NCI-H1694 (cell line): ENCODE results near the gene AKAP7.
"Not testable (repeated sequence)": the region's sequence is repeated elsewhere in the genome, so short reads cannot be mapped to it uniquely, and the experiment has no call there.

Source experiments
- DNase-seq: peaks from one replicate; lab custom pipeline; 2025; lab: John Stamatoyannopoulos, UW

The AKAP7 gene

DNA sequence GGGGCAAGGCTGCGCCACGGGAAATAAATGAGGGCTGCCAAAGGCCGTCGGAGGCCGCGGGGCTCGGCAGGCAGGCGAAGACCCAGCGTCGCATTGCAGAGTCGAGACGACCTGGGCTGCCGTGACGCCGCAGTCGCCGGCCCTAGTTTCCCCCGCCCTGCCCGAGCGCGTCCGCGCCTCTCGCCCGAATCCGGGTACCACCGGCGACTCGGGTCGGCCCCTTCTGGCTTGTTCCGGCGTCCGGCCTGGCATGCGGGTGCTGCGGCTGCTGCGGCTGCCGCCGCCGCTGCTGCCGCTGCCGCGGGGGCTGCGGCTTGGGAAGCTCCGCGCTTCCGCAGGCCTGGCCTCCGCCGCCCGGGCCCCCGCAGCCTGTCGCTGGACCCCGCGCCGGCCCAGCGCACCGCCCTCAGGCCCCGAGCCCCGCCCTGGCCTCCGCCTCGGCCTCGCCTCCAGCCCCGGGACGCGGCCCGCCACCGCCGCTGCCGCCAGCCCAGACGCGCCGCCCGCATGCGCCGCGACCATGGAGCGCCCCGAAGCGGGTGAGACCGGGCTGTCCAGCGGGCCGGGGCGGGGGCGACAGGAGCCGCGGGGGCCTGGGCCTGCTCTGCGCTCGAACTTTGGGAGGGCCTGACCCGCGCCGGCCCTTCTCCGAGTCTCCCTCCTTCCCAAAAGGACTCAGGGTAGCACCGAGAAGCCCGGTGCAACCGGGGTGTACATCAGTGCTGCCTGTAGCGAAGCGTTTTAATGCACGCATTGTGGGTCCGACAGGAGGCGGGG, at the start of gene AKAP7:
Gene AKAP7 (plus strand): TSS at position 224 of the 777 bp plus-strand sequence. CDS start 297 bp downstream, at position 521.
- DNase-seq: no peak

DNA sequence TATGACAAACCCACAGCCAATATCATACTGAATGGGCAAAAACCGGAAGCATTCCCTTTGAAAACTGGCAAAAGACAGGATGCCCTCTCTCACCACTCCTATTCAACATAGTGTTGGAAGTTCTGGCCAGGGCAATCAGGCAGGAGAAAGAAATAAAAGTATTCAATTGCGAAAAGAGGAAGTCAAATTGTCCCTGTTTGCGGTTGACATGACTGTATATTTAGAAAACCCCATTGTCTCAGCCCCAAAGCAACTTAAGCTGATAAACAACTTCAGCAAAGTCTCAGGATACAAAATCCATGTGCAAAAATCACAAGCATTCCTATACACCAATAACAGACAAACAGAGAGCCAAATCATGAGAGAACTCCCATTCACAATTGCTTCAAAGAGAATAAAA, 44.9 kb upstream of the AKAP7 start:
- not testable (repeated sequence) for DNase-seq

DNA sequence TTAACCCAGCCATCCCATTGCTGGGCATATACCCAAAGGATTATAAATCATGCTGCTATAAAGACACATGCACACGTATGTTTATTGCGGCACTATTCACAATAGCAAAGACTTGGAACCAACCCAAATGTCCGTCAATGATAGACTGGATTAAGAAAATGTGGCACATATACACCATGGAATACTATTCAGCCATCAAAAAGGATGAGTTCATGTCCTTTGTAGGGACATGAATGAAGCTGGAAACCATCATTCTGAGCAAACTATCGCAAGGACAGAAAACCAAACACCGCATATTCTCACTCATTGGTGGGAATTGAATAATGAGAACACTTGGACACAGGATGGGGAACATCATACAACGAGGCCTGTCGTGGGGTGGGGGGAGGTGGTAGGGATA, 43.3 kb upstream of the AKAP7 start:
- DNase-seq: not testable (repeated sequence)

DNA sequence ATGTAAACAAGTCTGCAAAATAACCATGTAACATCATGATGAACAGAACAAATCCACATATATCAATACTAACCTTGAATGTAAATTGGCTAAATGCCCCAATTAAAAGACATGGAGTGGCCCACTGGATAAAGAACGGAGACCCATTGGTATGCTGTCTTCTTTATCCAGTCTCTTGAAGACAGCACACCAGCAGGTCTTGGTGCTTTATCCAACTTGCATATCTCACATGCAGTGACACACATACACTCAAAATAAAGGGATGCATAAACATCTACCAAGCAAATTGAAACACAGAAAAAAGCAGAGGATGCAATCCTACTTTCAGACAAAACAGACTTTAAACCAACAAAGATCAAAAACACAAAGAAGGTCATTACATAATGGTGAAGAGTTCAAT, 41.9 kb upstream of the AKAP7 start:
- no peak for DNase-seq

DNA sequence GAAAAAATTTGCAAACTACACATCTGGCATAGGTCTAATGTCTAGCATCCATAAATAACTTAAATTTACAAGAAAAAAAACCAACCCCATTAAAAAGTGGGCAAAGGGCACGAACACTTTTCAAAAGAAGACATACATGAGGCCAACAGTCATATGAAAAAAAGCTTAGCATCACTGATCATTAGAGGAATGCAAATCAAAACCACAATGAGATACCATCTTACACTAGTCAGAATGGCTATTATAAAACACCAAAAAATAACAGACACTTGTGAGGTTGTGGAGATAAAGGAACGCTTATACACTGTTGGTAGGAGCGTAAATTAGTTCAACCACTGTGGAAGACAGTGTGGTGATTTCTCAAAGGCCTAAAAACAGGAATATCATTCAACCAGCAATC, 38.5 kb upstream of the AKAP7 start:
- no peak for DNase-seq

DNA sequence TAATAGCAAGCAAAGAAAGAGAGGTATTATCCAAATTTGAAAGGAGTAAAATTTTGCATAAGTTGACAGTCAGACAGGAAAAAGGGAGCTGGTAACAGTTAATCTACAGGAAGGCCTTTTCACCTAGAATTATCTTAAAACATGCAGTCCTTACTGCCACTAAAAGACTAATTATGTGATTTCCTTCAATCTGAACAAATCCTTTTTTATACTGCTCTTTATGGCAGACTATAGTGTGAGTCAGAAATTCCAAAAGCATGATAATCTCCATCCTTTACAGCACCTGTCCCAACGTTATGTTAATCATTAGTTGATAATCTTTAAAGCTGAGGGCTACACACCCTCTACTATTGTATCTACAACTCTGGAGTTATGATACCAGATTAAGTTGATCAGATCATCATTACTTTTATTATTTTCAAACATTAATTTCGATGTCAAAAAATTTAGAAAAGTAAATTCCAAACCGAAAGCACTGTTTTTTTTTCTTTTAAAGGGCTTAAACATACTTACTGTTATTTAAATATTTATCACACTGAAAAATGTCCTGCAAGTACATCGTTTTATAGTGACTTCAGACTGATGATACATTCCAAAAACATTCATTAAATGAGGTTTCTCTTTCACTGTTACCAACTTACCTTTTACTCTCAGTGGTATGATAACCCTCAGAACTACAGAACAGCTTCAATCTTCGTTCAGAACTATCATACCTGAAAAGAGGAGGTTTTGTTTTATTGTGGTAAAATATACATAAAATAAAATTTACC, 33.2 kb upstream of the AKAP7 start:
- no peak for DNase-seq

DNA sequence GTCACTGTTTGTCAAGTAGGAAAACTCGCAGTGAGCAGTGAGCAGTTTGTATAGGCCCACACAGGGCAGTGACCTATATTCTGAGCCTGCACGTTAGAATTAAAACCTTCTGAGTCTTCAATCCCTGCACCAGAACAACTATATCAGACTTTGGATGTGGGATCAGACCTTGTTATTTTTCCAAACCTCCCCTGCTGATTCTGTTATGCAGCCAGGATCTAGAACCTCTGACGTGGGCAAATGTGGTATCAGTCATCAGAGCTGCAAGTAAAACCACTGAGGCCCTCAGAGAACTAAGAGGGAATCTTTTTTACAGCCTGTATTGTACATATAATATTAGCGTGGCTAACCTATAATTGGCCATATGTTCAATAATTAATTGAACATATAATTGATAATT, 32.0 kb upstream of the AKAP7 start:
- DNase-seq: no peak

DNA sequence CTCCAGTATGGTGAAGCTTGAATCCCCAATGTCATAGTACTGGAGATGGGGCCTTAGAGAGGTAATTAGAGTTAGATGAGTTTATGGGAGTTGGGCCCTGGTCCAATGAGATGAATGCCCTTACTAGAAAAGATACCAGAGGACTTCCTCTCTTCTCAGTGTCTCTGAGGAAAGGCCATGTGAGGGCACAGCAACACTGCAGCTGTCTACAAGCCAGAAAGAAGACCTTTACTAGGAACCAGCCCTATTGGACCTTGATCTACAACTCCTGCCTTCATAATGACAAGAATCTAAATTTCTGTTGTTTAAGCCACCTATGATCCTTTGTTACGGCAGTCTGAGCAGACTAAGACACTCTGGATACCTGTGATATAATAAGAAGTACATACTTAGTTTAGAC, 31.4 kb upstream of the AKAP7 start:
- DNase-seq: no peak

DNA sequence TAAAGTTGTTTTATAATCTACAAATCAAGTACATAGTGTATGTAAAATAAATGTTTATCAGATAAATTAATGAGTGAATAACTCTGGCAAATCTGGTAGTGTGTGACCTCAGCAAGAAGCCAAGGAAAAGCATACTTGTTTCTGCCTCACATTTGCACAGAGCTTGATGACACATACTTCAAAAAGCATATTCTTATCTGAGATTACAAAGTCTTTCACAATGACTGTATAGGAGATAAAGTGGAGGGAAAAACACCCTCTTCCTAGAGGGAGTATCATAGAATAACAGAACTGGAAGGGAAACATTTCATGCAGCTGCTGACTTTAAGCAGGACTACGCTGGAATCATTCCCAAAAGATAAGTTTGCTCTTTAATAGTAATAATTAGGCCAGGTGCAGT, 28.1 kb upstream of the AKAP7 start:
- DNase-seq: no peak

DNA sequence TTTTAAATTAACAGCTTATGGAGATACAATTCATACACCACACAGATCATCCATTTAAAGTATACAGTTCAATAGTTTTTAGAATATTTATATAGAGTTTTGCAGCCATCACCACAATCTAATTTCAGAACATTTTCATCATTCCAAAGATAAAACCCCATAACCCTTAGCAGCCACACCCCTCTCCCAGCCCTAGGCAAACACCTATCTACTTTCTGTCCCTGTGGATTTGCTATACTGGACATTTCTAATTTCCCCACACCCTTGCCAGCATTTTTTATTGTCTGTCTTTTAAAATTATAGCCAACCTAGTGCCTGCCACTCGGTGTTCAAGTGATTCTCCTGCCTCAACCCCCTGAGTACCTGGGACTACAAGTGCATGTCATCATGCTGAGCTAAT, 23.0 kb upstream of the AKAP7 start:
- DNase-seq: no peak

DNA sequence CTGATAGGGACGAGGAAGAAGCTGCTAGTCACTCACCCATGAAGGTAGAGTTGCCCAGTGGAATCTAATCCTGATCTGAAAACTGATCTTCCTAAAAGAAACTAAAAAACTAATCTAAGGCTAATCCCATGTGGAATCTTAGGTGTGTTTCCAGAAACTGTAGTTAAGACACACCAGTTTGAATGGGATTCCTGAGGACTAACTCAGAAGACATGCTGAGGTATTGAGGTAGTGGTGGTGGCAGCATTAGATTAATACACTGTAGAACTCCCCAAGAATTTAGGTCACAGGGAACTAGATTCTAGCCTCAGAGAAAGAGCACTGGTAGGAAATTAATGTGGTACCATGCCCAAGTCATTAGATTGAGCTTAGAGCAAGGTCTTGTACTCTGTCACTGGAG, 19.6 kb upstream of the AKAP7 start:
- DNase-seq: no peak

DNA sequence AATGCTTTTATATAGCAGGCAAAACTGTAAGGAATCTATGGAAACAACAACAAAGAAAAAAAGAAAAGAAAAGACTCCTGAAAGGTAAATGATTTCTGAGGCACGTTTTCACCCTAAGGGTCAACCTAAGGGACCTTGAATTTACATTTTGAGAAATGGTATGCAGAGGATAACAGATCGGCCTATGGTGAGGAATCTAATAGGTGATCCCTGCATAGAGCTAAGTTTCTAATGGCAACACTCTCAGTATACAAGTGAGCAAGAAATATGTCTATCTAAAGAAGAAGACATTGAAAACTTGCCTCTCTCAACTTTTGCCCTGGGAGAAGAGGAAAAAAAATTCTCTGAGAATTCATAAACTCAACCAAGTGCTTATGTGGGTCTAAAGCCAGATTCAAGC, 18.9 kb upstream of the AKAP7 start:
- DNase-seq: no peak

DNA sequence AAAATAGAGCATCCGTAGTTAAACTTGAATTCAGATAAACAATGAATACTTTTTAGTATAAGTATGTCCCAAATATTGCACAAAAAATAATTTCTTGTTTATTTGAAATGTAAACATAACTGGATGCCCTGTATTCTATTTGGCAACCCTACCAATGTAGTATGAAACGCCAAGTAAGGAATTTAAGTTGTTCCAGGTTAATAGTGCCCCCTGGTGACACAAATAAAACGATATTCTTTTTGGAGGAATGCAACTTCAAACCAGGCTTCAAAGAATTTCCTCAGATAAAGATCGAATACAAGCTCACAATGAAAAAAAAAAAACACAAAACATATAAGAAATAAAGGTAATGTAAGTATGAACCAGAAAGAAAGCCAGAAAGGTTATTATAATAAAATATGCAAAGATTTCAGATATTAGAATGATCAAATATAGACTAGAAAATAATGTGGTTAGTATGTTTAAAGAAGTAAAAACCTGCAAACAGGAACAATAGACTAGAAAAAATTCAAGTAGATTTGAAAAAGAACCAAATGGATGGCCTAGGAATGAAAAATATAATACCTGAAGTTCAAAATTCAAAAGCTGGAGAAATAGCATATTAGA, 18.4 kb upstream of the AKAP7 start:
- peak; percentile 12 for DNase-seq

DNA sequence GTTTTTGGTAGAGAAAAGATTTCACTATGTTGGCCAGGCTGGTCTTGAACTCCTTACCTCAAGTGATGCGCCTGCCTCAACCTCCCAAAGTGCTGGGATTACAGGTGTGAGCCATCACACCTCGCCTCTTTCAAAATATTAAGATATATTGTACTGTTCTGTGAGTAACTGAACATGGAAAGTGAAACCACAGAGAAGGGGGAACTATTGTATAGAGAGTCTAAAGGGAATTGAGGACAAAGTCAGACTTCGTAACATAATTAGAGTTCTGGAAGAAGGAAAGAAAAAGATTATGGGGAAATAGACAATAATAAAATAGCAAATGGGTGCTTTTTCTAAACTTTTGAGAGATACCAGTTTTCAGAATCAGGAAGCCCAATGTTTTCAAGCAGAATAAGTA, 17.4 kb upstream of the AKAP7 start:
- DNase-seq: no peak

DNA sequence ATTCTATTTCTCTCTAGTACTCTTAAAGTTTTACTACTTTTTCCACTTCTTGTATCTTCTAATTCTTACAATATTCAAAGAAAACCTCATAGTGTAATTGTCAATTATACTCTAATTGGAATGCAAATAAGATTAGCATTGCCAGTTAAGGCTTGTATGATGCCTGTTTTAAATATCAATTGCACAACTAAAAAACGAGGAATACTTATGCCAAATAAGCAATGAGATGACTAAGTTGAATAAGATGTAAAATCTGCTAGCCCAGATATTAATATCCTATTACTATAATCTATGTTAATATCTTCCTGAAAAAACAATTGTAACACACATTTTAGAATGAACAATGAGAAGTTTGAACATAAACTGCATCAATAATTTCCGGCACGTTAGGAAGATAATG, 13.3 kb upstream of the AKAP7 start:
- no peak for DNase-seq

DNA sequence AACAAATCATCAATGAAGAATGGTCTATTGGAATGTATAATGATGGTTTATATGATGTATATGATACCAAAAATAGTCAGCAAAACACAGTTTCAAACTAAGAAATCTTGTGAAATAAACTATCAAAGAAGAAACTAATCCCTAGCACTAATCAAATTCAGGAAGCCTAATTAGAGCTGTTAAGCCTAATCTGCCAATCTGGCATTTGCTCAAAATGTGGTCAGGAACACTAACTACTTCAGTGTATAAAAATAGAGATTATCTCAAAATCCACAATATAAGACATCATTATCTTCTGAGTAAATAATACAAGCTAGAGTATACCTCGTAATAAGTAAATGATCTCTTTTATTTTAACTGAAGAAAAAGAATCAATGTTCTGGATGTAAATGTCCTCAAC, 12.8 kb upstream of the AKAP7 start:
- no peak for DNase-seq

DNA sequence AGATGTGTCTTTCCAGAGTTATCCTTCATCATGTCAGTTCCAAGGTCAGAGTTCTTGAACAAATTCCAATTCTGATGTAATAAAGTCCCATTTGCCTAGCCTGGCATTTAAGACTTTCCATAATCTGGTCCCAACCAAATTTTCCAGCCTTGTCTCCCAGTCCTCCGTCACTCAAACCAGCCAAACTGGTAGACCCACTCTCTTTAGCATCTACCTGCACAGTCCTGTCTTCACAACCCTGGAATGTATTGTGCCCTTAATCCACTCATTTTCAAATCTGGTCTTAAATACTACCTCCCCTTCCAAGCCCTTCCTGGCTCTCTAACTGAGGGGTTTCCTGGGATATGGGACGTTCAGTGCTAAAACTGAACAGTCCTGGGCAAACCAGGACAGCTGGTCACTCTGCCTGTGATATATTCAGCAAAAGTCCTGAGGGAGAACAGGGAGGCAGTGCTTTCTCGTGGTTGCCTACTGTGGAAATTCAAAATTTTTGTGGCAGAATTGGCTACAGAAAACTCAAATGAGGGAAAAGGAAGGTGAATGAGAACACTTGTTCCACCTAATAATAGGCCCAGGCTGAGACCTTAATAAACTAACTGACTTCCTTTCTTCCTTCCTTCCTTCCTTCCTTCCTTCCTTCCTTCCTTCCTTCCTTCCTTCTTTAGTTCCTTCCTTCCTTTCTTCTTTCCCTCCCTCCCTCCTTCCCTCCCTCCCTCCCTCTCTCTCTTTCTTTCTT, 10.8 kb upstream of the AKAP7 start:
- no peak for DNase-seq

DNA sequence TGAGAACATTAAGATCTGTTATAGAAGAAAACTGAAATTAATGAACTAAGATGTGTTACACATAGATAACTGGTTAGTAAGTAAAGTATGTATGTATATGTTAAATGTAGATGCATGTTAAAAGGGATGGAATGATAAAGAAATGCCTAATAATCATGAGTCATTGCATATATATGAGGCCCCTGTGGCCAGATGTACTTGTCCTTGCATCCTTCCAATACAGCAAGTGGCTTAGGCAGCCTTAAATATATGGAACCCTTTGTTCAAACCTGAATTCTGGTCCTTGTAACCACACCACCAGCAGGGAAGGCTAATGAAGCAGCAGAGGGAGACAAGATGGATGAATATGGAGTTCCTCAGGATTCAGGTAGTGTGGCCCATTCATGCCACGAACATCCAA, 9.8 kb upstream of the AKAP7 start:
- DNase-seq: no peak

DNA sequence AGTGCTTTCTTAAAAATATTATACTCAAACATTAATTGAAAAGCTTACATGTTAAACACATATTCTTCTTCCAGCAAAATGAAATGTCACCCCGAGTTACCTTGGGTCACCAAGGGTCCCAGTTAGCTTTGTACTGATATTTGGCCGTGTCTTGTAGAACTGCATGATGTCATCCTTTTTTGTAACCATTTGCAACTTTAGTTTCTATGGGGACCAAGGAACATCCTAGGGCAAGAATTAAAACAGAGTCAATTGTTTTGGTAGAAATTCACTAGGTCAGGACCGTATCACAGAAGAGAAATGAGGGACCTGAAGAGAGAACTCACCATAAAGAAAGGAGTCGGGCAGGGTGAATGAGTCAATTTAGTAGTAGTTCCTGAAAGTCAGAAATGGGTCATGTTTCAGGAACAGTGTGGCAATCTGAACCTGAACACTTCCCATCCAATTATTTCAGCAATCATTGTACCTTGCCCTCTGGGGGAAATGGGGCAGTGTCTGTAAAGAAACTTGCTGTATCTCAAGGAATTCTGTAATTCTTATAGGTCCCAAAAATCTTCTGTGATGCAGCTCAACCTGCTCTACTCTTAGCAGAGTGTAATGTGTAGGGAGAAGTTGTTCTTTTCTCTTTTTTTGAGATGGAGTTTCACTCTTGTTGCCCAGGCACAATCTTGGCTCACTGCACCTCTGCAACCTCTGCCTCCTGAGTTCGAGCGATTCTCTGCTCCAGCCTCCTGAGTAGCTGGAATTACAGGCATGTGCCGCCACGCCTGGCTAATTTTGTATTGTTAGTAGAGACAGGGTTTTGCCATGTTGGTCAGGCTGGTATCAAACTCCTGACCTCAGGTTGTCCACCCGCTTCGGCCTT, 5.3 kb upstream of the AKAP7 start:
- DNase-seq: no peak

DNA sequence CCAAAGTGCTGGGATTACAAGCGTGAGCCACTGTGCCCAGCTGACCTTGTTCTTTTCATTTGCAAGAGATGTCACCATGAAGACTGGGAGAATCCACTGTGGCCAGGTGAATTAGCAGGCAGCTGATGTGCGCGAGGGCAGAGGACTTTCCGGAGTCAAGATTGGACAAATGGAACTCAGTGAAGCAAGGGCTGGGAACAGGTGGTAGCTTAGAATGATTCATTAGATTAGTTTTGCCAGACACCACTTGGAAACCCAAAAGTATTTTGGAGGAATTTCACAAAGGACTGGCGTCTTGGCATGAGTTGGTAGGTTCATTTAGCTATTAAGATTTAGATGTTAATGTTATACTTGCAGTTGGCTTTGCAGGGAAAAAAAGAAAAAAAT, 4.7 kb upstream of the AKAP7 start:
- DNase-seq: no peak

DNA sequence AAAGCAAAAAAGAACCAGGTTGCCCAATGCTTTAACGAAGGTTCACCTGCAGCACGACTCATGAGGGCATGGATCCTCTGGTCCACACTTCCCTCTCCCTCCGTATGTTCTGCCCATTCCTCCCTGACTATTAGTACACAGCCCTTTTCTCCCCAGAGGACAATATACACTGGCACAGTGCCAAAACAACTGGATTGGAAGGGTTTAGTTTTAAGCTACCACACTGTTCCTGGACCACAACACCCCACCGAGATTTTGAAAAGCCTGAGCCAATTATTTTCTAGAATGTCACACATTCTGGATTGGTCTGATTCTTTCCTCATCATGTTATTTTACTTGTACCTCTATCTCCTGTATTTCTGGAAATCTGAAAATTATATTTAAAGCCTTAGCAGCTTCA, 2.9 kb upstream of the AKAP7 start:
- no peak for DNase-seq
